Measurements from ENCODE around the gene DENND2A. TPM values are rescaled to one million over a fixed set of nuclear protein-coding genes. Genes with fewer than 3 reads are reported as not detected.

Gene DENND2A
- total and polyA plus RNA-seq, 10 donors: 1.9 to 35.3 (median 14.9) TPM

- Histone ChIP-seq H3K4me1 (peaks cover 17 to 47% (median 42%) of the 10 kb centered on the region in 6 donors), H3K4me3 (peak within 1 kb of the TSS; percentile 91 to 100 (median 98)), H3K27me3 (replicated peaks in 1 of 7) (no peaks in the 10 kb centered on the region), H3K9me3 (no peaks in the 10 kb centered on the region), H3K27ac (peak within 1 kb of the TSS; percentile 92 to 98 (median 94)), H3K36me3 (no peaks in the 10 kb centered on the region)
- WGBS, 5 donors: 0 to 1% (median 0%) methylated on average over 28 to 71 of the region's 71 CpGs
- intact Hi-C loops (cut with DNase I; ENCODE audit: low total_unique reads): no loop called here
- peak; percentile 93 to 97 (median 96) for TF ChIP-seq POLR2AphosphoS5 (IDR thresholded peaks at IDR 0.05)
- peak in 1 of 3 donors; percentile 74 for TF ChIP-seq POLR2A (IDR thresholded peaks at IDR 0.05)
- TF ChIP-seq CTCF (IDR thresholded peaks at IDR 0.05 in 8 of 11, conservative IDR thresholded peaks at IDR 0.05 in 3 of 11): peak in 3 of 11 experiments; percentile 7 to 27 (median 18)
- peak; percentile 98 for DNase-seq
Observed at GRCh38 chr7:140479062-140479738, 161.4 kb downstream of the DENND2A start, which contains the start of gene MKRN1. MKRN1 (minus strand) TSS chr7:140479505; CDS start chr7:140479344, 161 bp downstream.

GRCh38 chr7:140478246-140479061 lies 162.2 kb downstream of the DENND2A start:
- Histone ChIP-seq H3K4me3 (peak overlapping the region; percentile 91 to 100 (median 98)), H3K36me3 (no peaks in the 10 kb centered on the region), H3K9me3 (no peaks in the 10 kb centered on the region), H3K27ac (peak overlapping the region; percentile 92 to 98 (median 94)), H3K4me1 (peaks cover 17 to 54% (median 46%) of the 10 kb centered on the region in 6 donors), H3K27me3 (replicated peaks in 1 of 7) (no peaks in the 10 kb centered on the region)
- intact Hi-C loops (cut with DNase I; ENCODE audit: low total_unique reads): no loop called here
- WGBS, 5 donors: 0 to 1% (median 0%) methylated on average over 40 to 69 of the region's 69 CpGs
- DNase-seq: no peak
- no peak for TF ChIP-seq CTCF (IDR thresholded peaks at IDR 0.05 in 8 of 11, conservative IDR thresholded peaks at IDR 0.05 in 3 of 11)
- TF ChIP-seq POLR2A (IDR thresholded peaks at IDR 0.05): no peak
- no peak for TF ChIP-seq POLR2AphosphoS5 (IDR thresholded peaks at IDR 0.05)

GRCh38 chr7:140476698-140477261 lies 163.8 kb downstream of the DENND2A start:
- no peak for TF ChIP-seq CTCF (IDR thresholded peaks at IDR 0.05 in 8 of 11, conservative IDR thresholded peaks at IDR 0.05 in 3 of 11)
- WGBS, 5 donors: 77 to 89% (median 81%) methylated on average over 11 of the region's 11 CpGs
- Histone ChIP-seq H3K9me3 (no peaks in the 10 kb centered on the region), H3K4me3 (peak overlapping the region in 5 of 8 donors; percentile 91 to 100 (median 99)), H3K27me3 (replicated peaks in 1 of 7) (no peaks in the 10 kb centered on the region), H3K36me3 (peaks cover 0 to 7% (median 1%) of the 10 kb centered on the region in 6 donors), H3K27ac (peak overlapping the region in 7 of 8 donors; percentile 92 to 98 (median 95)), H3K4me1 (peaks cover 17 to 71% (median 50%) of the 10 kb centered on the region in 6 donors)
- intact Hi-C loops (cut with DNase I; ENCODE audit: low total_unique reads): no loop called here
- DNase-seq: no peak

Measured in spleen (tissue), 11 donors.